ENCODE data around the gene CCDC40. TPM values are rescaled to one million over a fixed set of nuclear protein-coding genes. Genes with fewer than 3 reads are reported as not detected.
A peak's percentile ranks its signal among the peaks of the same experiment; 100 is the strongest.

CCDC40 gene
- total RNA-seq, 2 donors from 2014 or later: 3.0 to 9.3 TPM

- Histone ChIP-seq H3K4me3 (no peak overlapping the region), H3K27ac (no peak overlapping the region), H3K36me3 (no peaks in the 10 kb centered on the region), H3K27me3 (no peaks in the 10 kb centered on the region), H3K9me3 (no peaks in the 10 kb centered on the region), H3K4me1 (peaks cover 0 to 52% of the 10 kb centered on the region in 2 donors)
- TF ChIP-seq, protein P1, sequence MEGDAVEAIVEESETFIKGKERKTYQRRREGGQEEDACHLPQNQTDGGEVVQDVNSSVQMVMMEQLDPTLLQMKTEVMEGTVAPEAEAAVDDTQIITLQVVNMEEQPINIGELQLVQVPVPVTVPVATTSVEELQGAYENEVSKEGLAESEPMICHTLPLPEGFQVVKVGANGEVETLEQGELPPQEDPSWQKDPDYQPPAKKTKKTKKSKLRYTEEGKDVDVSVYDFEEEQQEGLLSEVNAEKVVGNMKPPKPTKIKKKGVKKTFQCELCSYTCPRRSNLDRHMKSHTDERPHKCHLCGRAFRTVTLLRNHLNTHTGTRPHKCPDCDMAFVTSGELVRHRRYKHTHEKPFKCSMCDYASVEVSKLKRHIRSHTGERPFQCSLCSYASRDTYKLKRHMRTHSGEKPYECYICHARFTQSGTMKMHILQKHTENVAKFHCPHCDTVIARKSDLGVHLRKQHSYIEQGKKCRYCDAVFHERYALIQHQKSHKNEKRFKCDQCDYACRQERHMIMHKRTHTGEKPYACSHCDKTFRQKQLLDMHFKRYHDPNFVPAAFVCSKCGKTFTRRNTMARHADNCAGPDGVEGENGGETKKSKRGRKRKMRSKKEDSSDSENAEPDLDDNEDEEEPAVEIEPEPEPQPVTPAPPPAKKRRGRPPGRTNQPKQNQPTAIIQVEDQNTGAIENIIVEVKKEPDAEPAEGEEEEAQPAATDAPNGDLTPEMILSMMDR (IDR thresholded peaks at IDR 0.05): no peak
- no peak for DNase-seq (ENCODE audit: low spot score)
Observed at GRCh38 chr17:79990051-79990592, 46.3 kb upstream of the CCDC40 start.

DNA sequence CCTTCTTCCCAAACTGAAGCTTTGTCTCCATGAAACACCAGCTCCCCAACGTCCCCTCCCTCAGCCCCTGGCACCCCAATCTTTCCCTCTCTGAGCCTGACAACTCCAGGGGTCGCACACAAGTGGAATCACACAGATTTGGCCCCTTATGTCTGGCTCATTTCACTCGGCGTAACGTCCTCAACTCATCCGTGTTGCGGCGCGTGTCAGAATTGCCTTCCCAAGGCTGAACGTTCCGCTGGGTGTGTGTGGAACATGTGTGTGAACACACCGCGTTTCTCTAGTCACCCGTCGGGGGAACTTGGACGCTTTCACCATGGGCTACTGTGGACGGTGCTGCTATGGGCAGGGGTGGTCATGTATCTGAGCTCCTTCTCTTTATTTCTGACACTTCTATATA, 45.7 kb upstream of the CCDC40 start:
- no peak for DNase-seq (ENCODE audit: low spot score)
- H3K27ac ChIP-seq: no peak overlapping the region
- H3K4me1 ChIP-seq: peaks cover 0 to 52% of the 10 kb centered on the region in 2 donors
- H3K9me3 ChIP-seq: no peaks in the 10 kb centered on the region
- H3K27me3 ChIP-seq: no peaks in the 10 kb centered on the region
- TF ChIP-seq, protein P1 (IDR thresholded peaks at IDR 0.05): no peak
- H3K36me3 ChIP-seq: no peaks in the 10 kb centered on the region
- no peak overlapping the region for H3K4me3 ChIP-seq

- H3K27ac ChIP-seq: peak overlapping the region; percentile 79 to 85
Observed at GRCh38 chr17:79991140-79991923, 45.1 kb upstream of the CCDC40 start.

GRCh38 chr17:79991924-79992648, 44.4 kb upstream of the CCDC40 start:
- Histone ChIP-seq H3K27ac (peak overlapping the region; percentile 79 to 85), H3K4me3 (peak overlapping the region; percentile 38 to 53), H3K4me1 (peaks cover 0 to 46% of the 10 kb centered on the region in 2 donors)

More at GRCh38 chr17:79991140-79991923, 45.1 kb upstream of the CCDC40 start:
- Histone ChIP-seq H3K27me3 (no peaks in the 10 kb centered on the region), H3K36me3 (no peaks in the 10 kb centered on the region), H3K9me3 (no peaks in the 10 kb centered on the region), H3K4me1 (peaks cover 0 to 52% of the 10 kb centered on the region in 2 donors), H3K4me3 (peak overlapping the region; percentile 38 to 53)
- TF ChIP-seq, protein P1 (IDR thresholded peaks at IDR 0.05): peak; percentile 52 to 83
- no peak for DNase-seq (ENCODE audit: low spot score)

DNA sequence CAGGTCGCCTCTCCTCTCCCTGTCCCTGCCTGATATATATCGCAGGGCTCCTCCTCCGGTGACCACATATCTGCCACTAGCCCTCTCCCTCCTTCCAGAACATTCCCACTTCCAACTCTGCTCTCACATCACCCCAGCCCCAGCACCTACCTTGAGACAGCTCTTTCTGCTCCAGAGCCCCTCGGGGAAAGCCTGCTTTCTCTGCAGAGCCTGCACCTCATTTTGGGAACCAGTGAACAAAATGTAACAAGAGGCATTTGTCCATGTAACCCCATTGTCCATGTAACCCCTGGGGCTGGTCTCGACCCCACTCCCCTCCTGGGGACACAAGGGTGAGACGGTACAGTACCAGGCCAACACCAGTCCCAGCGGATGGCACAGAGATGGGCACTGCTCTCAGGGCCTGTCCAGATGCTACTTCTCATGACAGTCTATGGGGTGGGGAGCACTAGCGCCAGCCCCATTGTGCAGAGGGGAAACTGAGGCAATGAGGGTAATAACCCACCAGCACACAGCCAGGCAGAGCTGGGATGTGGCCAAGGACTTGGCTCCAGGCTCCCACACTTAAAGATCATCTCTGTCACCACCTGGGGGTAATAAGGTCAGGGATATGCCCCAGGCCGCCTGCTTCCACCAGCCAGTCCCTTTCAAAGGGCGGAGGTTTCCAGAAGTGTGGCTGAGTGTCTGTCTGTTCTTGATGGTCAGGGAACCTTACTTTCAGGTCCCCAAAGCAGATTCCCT, 43.6 kb upstream of the CCDC40 start:
- Histone ChIP-seq H3K9me3 (no peaks in the 10 kb centered on the region), H3K27ac (peak overlapping the region; percentile 79 to 85), H3K4me3 (peak overlapping the region in 1 of 2 donors; percentile 53), H3K27me3 (no peaks in the 10 kb centered on the region), H3K36me3 (no peaks in the 10 kb centered on the region), H3K4me1 (peaks cover 0 to 39% of the 10 kb centered on the region in 2 donors)
- DNase-seq (ENCODE audit: low spot score): no peak
- TF ChIP-seq, protein P1 (IDR thresholded peaks at IDR 0.05): no peak

More at GRCh38 chr17:79991924-79992648, 44.4 kb upstream of the CCDC40 start:
- Histone ChIP-seq H3K9me3 (no peaks in the 10 kb centered on the region), H3K36me3 (no peaks in the 10 kb centered on the region), H3K27me3 (no peaks in the 10 kb centered on the region)
- TF ChIP-seq, protein P1 (IDR thresholded peaks at IDR 0.05): peak in 1 of 2 donors; percentile 55
- no peak for DNase-seq (ENCODE audit: low spot score)

Measured in right atrium auricular region (tissue), 2 donors.